NCI-H2107 treated with DMSO at 0.1 percent for 48 hours (cell line): ENCODE measurements around the gene ADRA2B.

ENCODE experiments used
- DNase-seq: peaks from one replicate; lab custom pipeline; 2025; ENCODE audit not compliant: unreplicated experiment; lab: John Stamatoyannopoulos, UW

Gene ADRA2B

GRCh38 chr2:96106991-96107707, 9.2 kb downstream of the ADRA2B start:
- no peak for DNase-seq

- DNase-seq, result no peak
Observed at GRCh38 chr2:96105994-96106715, 10.2 kb downstream of the ADRA2B start.

GRCh38 chr2:96105152-96105915, 11.0 kb downstream of the ADRA2B start:
- DNase-seq, result no peak

- no peak for DNase-seq
Observed at GRCh38 chr2:96104487-96104861, 11.9 kb downstream of the ADRA2B start.

- DNase-seq, result no peak
Observed at GRCh38 chr2:96103761-96104486, 12.4 kb downstream of the ADRA2B start.

GRCh38 chr2:96103187-96103601, 13.2 kb downstream of the ADRA2B start:
- DNase-seq, result no peak

GRCh38 chr2:96102596-96103186, 13.7 kb downstream of the ADRA2B start:
- no peak for DNase-seq

GRCh38 chr2:96100893-96101304, 15.5 kb downstream of the ADRA2B start:
- no peak for DNase-seq

GRCh38 chr2:96099861-96100798, 16.2 kb downstream of the ADRA2B start:
- no peak for DNase-seq

GRCh38 chr2:96098900-96099590, 17.3 kb downstream of the ADRA2B start:
- DNase-seq, result no peak

GRCh38 chr2:96097951-96098823, 18.2 kb downstream of the ADRA2B start:
- DNase-seq, result no peak

GRCh38 chr2:96097441-96097840, 18.9 kb downstream of the ADRA2B start:
- DNase-seq, result no peak

- no peak for DNase-seq
Observed at GRCh38 chr2:96095116-96095636, 21.2 kb downstream of the ADRA2B start.

- DNase-seq, result no peak
Observed at GRCh38 chr2:96093528-96093927, 22.8 kb downstream of the ADRA2B start.

- no peak for DNase-seq
Observed at GRCh38 chr2:96092951-96093350, 23.4 kb downstream of the ADRA2B start.

GRCh38 chr2:96092573-96092877, 23.8 kb downstream of the ADRA2B start:
- no peak for DNase-seq

GRCh38 chr2:96091711-96092572, 24.4 kb downstream of the ADRA2B start:
- peak; percentile 36 for DNase-seq
